SK-N-SH treated with all-trans-retinoic acid at 6 μM for 48 hours (cell line): Measurements from ENCODE around the gene VWDE.

Experiments
- CREB5 ChIP-seq: fragments of 250-450 bp; sonication (Bioruptor Pico); IDR thresholded peaks from 2 replicates; pipeline ENCODE4 v1.5.1; 2020; ENCODE audit warnings: low read depth, mild to moderate bottlenecking, moderate library complexity
- ISL1 ChIP-seq: fragments of 250-450 bp; sonication (Bioruptor Pico); IDR thresholded peaks from 2 replicates; pipeline ENCODE4 v2.1.2; 2022; ENCODE audit warnings: mild to moderate bottlenecking, moderate library complexity
- ZFP3 ChIP-seq: fragments of 250-450 bp; sonication (Bioruptor Pico); IDR thresholded peaks from 2 replicates; pipeline ENCODE4 v1.5.0; 2020; ENCODE audit warnings: mild to moderate bottlenecking, moderate library complexity
- ZFP30 ChIP-seq: fragments of 450-650 bp; formaldehyde crosslinking; IDR thresholded peaks from 2 replicates; pipeline ENCODE4 v1.5.0; 2022; ENCODE audit warnings: mild to moderate bottlenecking, moderate library complexity
- TF ChIP-seq, protein P1 (sequence below): fragments of 250-450 bp; sonication (Bioruptor Pico); IDR thresholded peaks from 2 replicates; pipeline ENCODE4 v1.5.1; 2021; ENCODE audit warnings: mild to moderate bottlenecking, moderate library complexity

DNA sequence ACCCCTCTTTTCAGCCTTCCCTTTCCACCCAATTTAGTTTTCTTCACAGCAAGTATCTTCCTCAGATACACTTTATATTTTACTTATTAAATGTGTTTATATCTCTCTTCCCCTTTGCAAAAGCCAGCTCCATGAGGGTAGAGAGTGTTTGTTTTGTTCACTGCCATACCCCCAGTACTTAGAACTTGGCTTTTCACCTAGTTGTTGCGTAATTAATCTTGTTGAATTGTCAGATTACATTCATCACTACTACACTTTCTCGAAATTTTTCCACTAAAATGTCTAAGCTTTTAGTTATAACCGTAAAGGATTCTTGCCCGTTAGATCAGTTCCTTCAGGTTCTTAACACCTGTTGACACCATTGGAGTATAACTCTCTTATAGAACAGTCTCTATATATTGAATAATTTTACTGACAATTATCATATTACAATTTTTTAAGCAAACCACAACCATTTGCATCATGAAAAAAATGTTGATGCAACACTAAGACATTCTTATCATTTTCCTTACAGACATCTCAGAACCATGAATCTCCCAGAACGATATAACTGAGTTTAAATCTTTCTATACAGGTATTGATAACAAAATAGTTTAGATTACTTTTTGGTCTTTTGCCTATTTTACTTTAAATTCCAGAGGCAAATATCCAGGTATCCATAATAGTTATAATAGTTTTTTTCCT lies 29.9 kb downstream of the VWDE start:
- TF ChIP-seq, protein P1, sequence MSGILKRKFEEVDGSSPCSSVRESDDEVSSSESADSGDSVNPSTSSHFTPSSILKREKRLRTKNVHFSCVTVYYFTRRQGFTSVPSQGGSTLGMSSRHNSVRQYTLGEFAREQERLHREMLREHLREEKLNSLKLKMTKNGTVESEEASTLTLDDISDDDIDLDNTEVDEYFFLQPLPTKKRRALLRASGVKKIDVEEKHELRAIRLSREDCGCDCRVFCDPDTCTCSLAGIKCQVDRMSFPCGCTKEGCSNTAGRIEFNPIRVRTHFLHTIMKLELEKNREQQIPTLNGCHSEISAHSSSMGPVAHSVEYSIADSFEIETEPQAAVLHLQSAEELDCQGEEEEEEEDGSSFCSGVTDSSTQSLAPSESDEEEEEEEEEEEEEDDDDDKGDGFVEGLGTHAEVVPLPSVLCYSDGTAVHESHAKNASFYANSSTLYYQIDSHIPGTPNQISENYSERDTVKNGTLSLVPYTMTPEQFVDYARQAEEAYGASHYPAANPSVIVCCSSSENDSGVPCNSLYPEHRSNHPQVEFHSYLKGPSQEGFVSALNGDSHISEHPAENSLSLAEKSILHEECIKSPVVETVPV = no peak
- no peak for TF ChIP-seq CREB5 (CRISPR knock-in tag)
- no peak for TF ChIP-seq ZFP30
- TF ChIP-seq ZFP3 = no peak
- no peak for TF ChIP-seq ISL1 (CRISPR knock-in tag)
